CD4-positive, alpha-beta T cell treated with Interleukin-4 for 1 hour (primary cell): Measurements from ENCODE around the gene FUT8.

Source experiments
- DNase-seq, 2 donors: peaks; one replicate each; pipeline ENCODE4 v3.0.0-alpha.2; 2020 to 2022

Gene FUT8

GRCh38 chr14:65720171-65720570 is 307.6 kb downstream of the FUT8 start:
- DNase-seq = no peak

GRCh38 chr14:65720743-65721142 is 308.2 kb downstream of the FUT8 start:
- DNase-seq = no peak

- DNase-seq = no peak
Measured at GRCh38 chr14:65723348-65723747, 310.8 kb downstream of the FUT8 start.

GRCh38 chr14:65728604-65729003 is 316.1 kb downstream of the FUT8 start:
- DNase-seq = no peak

- DNase-seq = no peak
Measured at GRCh38 chr14:65729566-65729965, 317.0 kb downstream of the FUT8 start.

- peak in 1 of 2 donors; percentile 11 for DNase-seq
Measured at GRCh38 chr14:65731933-65732506, 319.5 kb downstream of the FUT8 start.

GRCh38 chr14:65738339-65738738 is 325.8 kb downstream of the FUT8 start:
- DNase-seq = no peak

- no peak for DNase-seq
Measured at GRCh38 chr14:65745396-65746190, 333.1 kb downstream of the FUT8 start.

GRCh38 chr14:65748796-65749195 is 336.3 kb downstream of the FUT8 start:
- no peak for DNase-seq

- no peak for DNase-seq
Measured at GRCh38 chr14:65749287-65749686, 336.8 kb downstream of the FUT8 start.

- DNase-seq = no peak
Measured at GRCh38 chr14:65750906-65751305, 338.4 kb downstream of the FUT8 start.

- DNase-seq = no peak
Measured at GRCh38 chr14:65751510-65751909, 339.0 kb downstream of the FUT8 start.

- DNase-seq = no peak
Measured at GRCh38 chr14:65753061-65753460, 340.5 kb downstream of the FUT8 start.

- no peak for DNase-seq
Measured at GRCh38 chr14:65755331-65755730, 342.8 kb downstream of the FUT8 start.

GRCh38 chr14:65756880-65757279 is 344.4 kb downstream of the FUT8 start:
- no peak for DNase-seq

- DNase-seq = no peak
Measured at GRCh38 chr14:65769151-65769550, 356.6 kb downstream of the FUT8 start.

- no peak for DNase-seq
Measured at GRCh38 chr14:65770681-65771080, 358.2 kb downstream of the FUT8 start.

- no peak for DNase-seq
Measured at GRCh38 chr14:65771271-65771670, 358.7 kb downstream of the FUT8 start.

- no peak for DNase-seq
Measured at GRCh38 chr14:65772466-65772865, 359.9 kb downstream of the FUT8 start.

GRCh38 chr14:65772921-65773574 is 360.5 kb downstream of the FUT8 start:
- no peak for DNase-seq

GRCh38 chr14:65774041-65774440 is 361.5 kb downstream of the FUT8 start:
- DNase-seq = no peak

- no peak for DNase-seq
Measured at GRCh38 chr14:65776193-65776852, 363.8 kb downstream of the FUT8 start.

- no peak for DNase-seq
Measured at GRCh38 chr14:65780566-65780965, 368.0 kb downstream of the FUT8 start.

GRCh38 chr14:65783101-65783500 is 370.6 kb downstream of the FUT8 start:
- DNase-seq = no peak
